DOHH2 (cell line): ENCODE results near the gene KLHL41.
A peak's percentile ranks its signal among the peaks of the same experiment; 100 is the strongest.
"Not testable (repeated sequence)": the region's sequence is repeated elsewhere in the genome, so short reads cannot be mapped to it uniquely, and the experiment has no call there.

Source experiments
- H3F3A ChIP-seq: fragments of 200-600 bp; sonication (generic), shearing (Covaris generic); 2 replicates; pipeline ENCODE4 v1.6.0; 2016; ENCODE audit warnings: antibody characterized with exemption, mild to moderate bottlenecking; ENCODE audit not compliant: control insufficient read depth, insufficient read depth
- H3K27ac ChIP-seq: fragments of 200-600 bp; sonication (generic); 2 replicates; pipeline ENCODE4 v1.5.1; 2014; ENCODE audit warnings: low read depth, mild to moderate bottlenecking, low read length, moderate library complexity
- H3K27me3 ChIP-seq: fragments of 200-600 bp; sonication (generic); 2 replicates; pipeline ENCODE4 v1.6.1; 2014; ENCODE audit warnings: mild to moderate bottlenecking, low read length, mixed read lengths; ENCODE audit not compliant: control insufficient read depth
- H3K36me3 ChIP-seq: fragments of 200-600 bp; sonication (generic); 2 replicates; pipeline ENCODE4 v1.6.1; 2014; ENCODE audit warnings: mild to moderate bottlenecking, low read length, moderate library complexity, mixed read lengths; ENCODE audit not compliant: control insufficient read depth
- H3K4me1 ChIP-seq: fragments of 200-600 bp; sonication (generic); 2 replicates; pipeline ENCODE4 v1.6.1; 2014; ENCODE audit warnings: mild to moderate bottlenecking, low read length, mixed read lengths; ENCODE audit not compliant: control insufficient read depth
- H3K4me2 ChIP-seq: fragments of 200-600 bp; sonication (generic); 2 replicates; pipeline ENCODE4 v1.6.0; 2014; ENCODE audit warnings: mild to moderate bottlenecking, low read length, moderate library complexity
- H3K4me3 ChIP-seq: fragments of 200-600 bp; sonication (generic); 2 replicates; pipeline ENCODE4 v1.5.1; 2014; ENCODE audit warnings: mild to moderate bottlenecking, low read length, mixed read lengths
- H3K79me2 ChIP-seq: fragments of 200-600 bp; sonication (generic); 2 replicates; pipeline ENCODE4 v1.6.1; 2014; ENCODE audit warnings: mild to moderate bottlenecking, low read length, mixed read lengths; ENCODE audit not compliant: control insufficient read depth
- H3K9me2 ChIP-seq: fragments of 200-600 bp; sonication (generic); replicated peaks from 2 replicates; pipeline ENCODE4 v1.6.1; 2014; ENCODE audit warnings: mild to moderate bottlenecking, low read length, mixed read lengths; ENCODE audit not compliant: control insufficient read depth
- H3K9me3 ChIP-seq: fragments of 200-600 bp; sonication (generic); 2 replicates; pipeline ENCODE4 v1.6.1; 2014; ENCODE audit warnings: antibody characterized with exemption, low read length, mixed read lengths; ENCODE audit not compliant: control insufficient read depth, insufficient read depth
- H4K20me1 ChIP-seq: fragments of 200-600 bp; sonication (generic); 2 replicates; pipeline ENCODE4 v1.6.0; 2014; ENCODE audit warnings: low read depth, mild to moderate bottlenecking, antibody characterized with exemption, low read length, moderate library complexity; ENCODE audit not compliant: control insufficient read depth, insufficient read depth
- EZH2phosphoT487 ChIP-seq: fragments of 200-600 bp; sonication (generic); IDR thresholded peaks from 2 replicates; pipeline ENCODE4 v1.6.1; 2017; ENCODE audit warnings: borderline replicate concordance, mild to moderate bottlenecking, antibody characterized with exemption, low read length, moderate library complexity, mixed read lengths
- TF ChIP-seq, protein P1 (sequence below): fragments of 200-600 bp; sonication (generic); IDR thresholded peaks from one replicate; pipeline ENCODE4 v1.5.1; 2014; ENCODE audit warnings: antibody characterized with exemption, mild to moderate bottlenecking, low read depth, low read length; ENCODE audit not compliant: poor library complexity, severe bottlenecking

KLHL41 gene

DNA sequence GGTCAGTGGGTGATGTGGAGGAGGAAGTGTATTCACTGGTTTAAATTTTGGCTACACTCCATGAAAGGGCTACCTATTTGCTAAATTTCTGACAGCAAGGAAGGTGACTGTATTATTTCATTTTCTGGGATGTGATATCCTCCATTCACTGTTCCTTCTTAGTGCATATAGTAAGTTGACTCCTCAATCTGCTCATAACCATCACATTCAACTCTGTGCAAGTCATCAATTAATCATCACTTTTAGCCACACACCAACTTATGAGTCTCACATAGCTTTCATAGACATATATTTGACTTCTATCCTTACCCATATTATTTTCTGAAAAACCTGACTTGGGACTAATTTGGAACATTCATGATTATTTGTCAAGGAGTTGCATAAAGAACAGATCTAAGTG, 16.9 kb downstream of the KLHL41 start:
- H3K79me2 ChIP-seq, result no peaks in the 10 kb centered on the region
- H3K27me3 ChIP-seq, result no peaks in the 10 kb centered on the region
- H4K20me1 ChIP-seq, result no peaks in the 10 kb centered on the region
- TF ChIP-seq, protein P1, sequence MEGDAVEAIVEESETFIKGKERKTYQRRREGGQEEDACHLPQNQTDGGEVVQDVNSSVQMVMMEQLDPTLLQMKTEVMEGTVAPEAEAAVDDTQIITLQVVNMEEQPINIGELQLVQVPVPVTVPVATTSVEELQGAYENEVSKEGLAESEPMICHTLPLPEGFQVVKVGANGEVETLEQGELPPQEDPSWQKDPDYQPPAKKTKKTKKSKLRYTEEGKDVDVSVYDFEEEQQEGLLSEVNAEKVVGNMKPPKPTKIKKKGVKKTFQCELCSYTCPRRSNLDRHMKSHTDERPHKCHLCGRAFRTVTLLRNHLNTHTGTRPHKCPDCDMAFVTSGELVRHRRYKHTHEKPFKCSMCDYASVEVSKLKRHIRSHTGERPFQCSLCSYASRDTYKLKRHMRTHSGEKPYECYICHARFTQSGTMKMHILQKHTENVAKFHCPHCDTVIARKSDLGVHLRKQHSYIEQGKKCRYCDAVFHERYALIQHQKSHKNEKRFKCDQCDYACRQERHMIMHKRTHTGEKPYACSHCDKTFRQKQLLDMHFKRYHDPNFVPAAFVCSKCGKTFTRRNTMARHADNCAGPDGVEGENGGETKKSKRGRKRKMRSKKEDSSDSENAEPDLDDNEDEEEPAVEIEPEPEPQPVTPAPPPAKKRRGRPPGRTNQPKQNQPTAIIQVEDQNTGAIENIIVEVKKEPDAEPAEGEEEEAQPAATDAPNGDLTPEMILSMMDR, result no peak
- no peak for TF ChIP-seq EZH2phosphoT487
- H3K9me2 ChIP-seq, result no peaks in the 10 kb centered on the region
- H3K36me3 ChIP-seq, result peaks cover 3% of the 10 kb centered on the region; the same call in 1 of the 2 replicates
- no peaks in the 10 kb centered on the region for H3F3A ChIP-seq
- no peak overlapping the region for H3K4me2 ChIP-seq
- no peaks in the 10 kb centered on the region for H3K4me1 ChIP-seq
- H3K9me3 ChIP-seq, result no peaks in the 10 kb centered on the region
- H3K27ac ChIP-seq, result no peak overlapping the region
- no peak overlapping the region for H3K4me3 ChIP-seq

DNA sequence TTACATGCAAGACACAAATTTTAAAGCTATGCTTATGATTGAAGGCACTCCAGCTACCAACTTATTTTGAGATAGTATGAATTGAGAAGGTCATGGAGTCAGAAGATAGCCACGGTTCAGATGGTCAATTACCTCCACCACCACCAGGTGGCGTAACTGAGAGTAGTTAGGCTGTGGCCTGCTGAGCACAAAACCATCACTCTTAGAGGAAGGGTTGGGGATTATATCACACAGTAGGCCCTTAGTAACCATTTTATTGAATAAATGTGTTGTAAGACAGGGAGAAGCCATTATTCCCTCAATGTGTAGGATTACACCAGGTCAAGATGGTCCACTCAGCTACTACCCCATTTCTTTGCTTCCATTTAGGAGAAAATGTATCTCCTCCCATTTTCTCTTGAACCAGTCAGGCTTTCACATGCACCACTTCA, 18.8 kb downstream of the KLHL41 start:
- H3K4me1 ChIP-seq, result no peaks in the 10 kb centered on the region
- H3K4me3 ChIP-seq, result no peak overlapping the region
- no peak overlapping the region for H3K27ac ChIP-seq
- H3K27me3 ChIP-seq, result no peaks in the 10 kb centered on the region
- H3K4me2 ChIP-seq, result no peak overlapping the region
- peaks cover 3% of the 10 kb centered on the region; the same call in 1 of the 2 replicates for H3K36me3 ChIP-seq
- no peak for TF ChIP-seq EZH2phosphoT487
- TF ChIP-seq, protein P1, result peak; percentile 95
- no peaks in the 10 kb centered on the region for H4K20me1 ChIP-seq
- no peaks in the 10 kb centered on the region for H3K79me2 ChIP-seq
- no peaks in the 10 kb centered on the region for H3K9me3 ChIP-seq
- no peaks in the 10 kb centered on the region for H3F3A ChIP-seq
- no peaks in the 10 kb centered on the region for H3K9me2 ChIP-seq

DNA sequence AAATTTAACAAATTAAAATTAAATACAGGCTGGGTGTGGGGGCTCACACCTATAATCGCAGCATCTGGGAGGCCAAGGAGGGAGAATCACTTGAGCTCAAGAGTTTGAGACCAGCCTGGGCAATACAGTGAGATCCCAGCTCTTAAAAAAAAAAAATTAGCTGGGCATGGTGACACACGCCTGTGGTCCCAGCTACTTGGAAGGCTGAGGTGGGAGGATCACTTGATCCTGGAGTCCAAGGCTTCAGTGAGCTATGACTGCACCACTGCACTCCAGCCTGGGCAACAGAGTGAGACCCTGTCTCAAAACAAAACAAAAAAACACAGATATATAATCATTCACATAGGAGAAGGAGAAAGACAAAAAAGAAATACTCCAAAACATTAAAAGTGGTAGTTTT, 30.0 kb downstream of the KLHL41 start:
- not testable (repeated sequence) for H3K4me1 ChIP-seq, H3K4me3 ChIP-seq, H3K4me2 ChIP-seq, H4K20me1 ChIP-seq, H3K9me3 ChIP-seq, H3K36me3 ChIP-seq, H3K9me2 ChIP-seq, H3K27ac ChIP-seq, H3K27me3 ChIP-seq, H3F3A ChIP-seq, H3K79me2 ChIP-seq

DNA sequence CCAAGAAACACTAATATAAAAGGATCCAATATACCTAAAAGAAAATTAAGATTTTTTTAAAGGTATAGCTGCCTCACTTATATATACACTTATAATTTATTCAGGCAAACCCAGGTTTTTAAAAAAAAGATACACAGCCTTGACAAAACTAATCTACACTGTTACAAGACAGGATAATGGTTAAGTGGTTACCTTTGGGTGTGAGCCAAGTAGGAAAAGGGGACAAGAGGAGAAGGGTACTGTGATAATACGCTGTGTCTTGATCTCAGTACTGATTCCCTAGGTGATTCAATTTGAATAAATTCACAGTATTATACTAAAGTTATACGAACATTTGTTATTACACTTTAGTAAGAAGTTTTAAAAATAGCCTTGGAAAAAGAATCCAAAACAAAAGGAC, 30.6 kb downstream of the KLHL41 start:
- H3K4me1 ChIP-seq, result no peaks in the 10 kb centered on the region
- H3K9me3 ChIP-seq, result no peaks in the 10 kb centered on the region
- TF ChIP-seq, protein P1, result no peak
- no peak for TF ChIP-seq EZH2phosphoT487
- no peaks in the 10 kb centered on the region for H3K79me2 ChIP-seq
- H3K27ac ChIP-seq, result no peak overlapping the region
- no peaks in the 10 kb centered on the region for H3K27me3 ChIP-seq
- H3K4me3 ChIP-seq, result no peak overlapping the region
- no peak overlapping the region for H3K4me2 ChIP-seq
- H3K36me3 ChIP-seq, result peaks cover 4% of the 10 kb centered on the region; the same call in 1 of the 2 replicates
- 0 out of 2 replicates have a peak, but pooled peaks cover 2% of the 10 kb centered on the region for H3F3A ChIP-seq
- H3K9me2 ChIP-seq, result no peaks in the 10 kb centered on the region
- H4K20me1 ChIP-seq, result no peaks in the 10 kb centered on the region
